HepG2 (cell line): ENCODE measurements around the gene ANKDD1A. TPM values are rescaled to one million over a fixed set of nuclear protein-coding genes. Genes with fewer than 3 reads are reported as not detected.

ENCODE experiments used
- ATRX ChIP-seq: sonication (generic); formaldehyde crosslinking; IDR thresholded peaks from 2 replicates; pipeline ENCODE4 v1.4.0; 2020; ENCODE audit warnings: missing genetic modification reagents, borderline replicate concordance
- ELF3 ChIP-seq: IDR thresholded peaks from 2 replicates; pipeline ENCODE4 v1.6.1; 2016; ENCODE audit warnings: missing genetic modification reagents, missing compliant biosample characterization
- FOXA3 ChIP-seq: IDR thresholded peaks from 2 replicates; pipeline ENCODE4 v1.6.1; 2016; ENCODE audit warnings: missing genetic modification reagents, missing compliant biosample characterization
- GABPB1 ChIP-seq: IDR thresholded peaks from 2 replicates; pipeline ENCODE4 v1.6.1; 2016; ENCODE audit warnings: mild to moderate bottlenecking, missing genetic modification reagents, moderate library complexity, missing compliant biosample characterization
- HHEX ChIP-seq: IDR thresholded peaks from 2 replicates; pipeline ENCODE4 v1.6.1; 2016; ENCODE audit warnings: control low read depth
- MIER3 ChIP-seq: IDR thresholded peaks from 2 replicates; pipeline ENCODE4 v1.6.1; 2016; ENCODE audit warnings: missing compliant biosample characterization, borderline replicate concordance
- SRSF1 ChIP-seq: fragments of 200-400 bp; formaldehyde crosslinking; optimal IDR thresholded peaks from 2 replicates; pipeline ENCODE3; 2017; ENCODE audit warnings: mild to moderate bottlenecking, low read depth, low read length, moderate library complexity
- ZBTB10 ChIP-seq: sonication (generic); formaldehyde crosslinking; IDR thresholded peaks from 2 replicates; pipeline ENCODE4 v1.4.0; 2020; ENCODE audit warnings: missing genetic modification reagents, borderline replicate concordance
- ZNF205 ChIP-seq: IDR thresholded peaks from 2 replicates; pipeline ENCODE4 v1.6.1; 2018; ENCODE audit warnings: missing biosample characterization, missing genetic modification reagents
- ZNF263 ChIP-seq: sonication (generic); formaldehyde crosslinking; IDR thresholded peaks from 2 replicates; pipeline ENCODE4 v1.4.0; 2020; ENCODE audit warnings: missing genetic modification reagents
- ZNF430 ChIP-seq: sonication (generic); formaldehyde crosslinking; IDR thresholded peaks from 2 replicates; pipeline ENCODE4 v1.9.0; 2021; ENCODE audit warnings: mild to moderate bottlenecking, missing genetic modification reagents
- ZNF549 ChIP-seq: sonication (generic); formaldehyde crosslinking; IDR thresholded peaks from 2 replicates; pipeline ENCODE4 v1.5.0; 2020; ENCODE audit warnings: missing genetic modification reagents
- ZUFSP ChIP-seq: sonication (generic); formaldehyde crosslinking; IDR thresholded peaks from 2 replicates; pipeline ENCODE4 v1.9.0; 2021; ENCODE audit warnings: missing genetic modification reagents, mild to moderate bottlenecking, borderline replicate concordance
- ZXDC ChIP-seq: sonication (generic); formaldehyde crosslinking; IDR thresholded peaks from 2 replicates; pipeline ENCODE4 v1.5.0; 2020; ENCODE audit warnings: mild to moderate bottlenecking, missing genetic modification reagents
- polyA plus RNA-seq, 8 experiments: library from polyadenylated mRNA; depleted of rRNA in 3 of 8; stranded (reverse) in 7 of 8; unstranded in 1 of 8; fragments of >200 nt; fragmentation: Illumina TruSeq in 4 of 8; extraction: Trizol in 4 of 8; gene quantifications; 2 replicates each; pipeline versions ENCODE4 v1.2.1 to v1.2.3, GENCODE V29; 2011 to 2016; ENCODE audit warnings: low read depth in 4 of 8, missing spikeins in 1 of 8, mixed read lengths in 1 of 8; ENCODE audit not compliant: insufficient read depth in 1 of 8
- total RNA-seq, 5 experiments: library from RNA; depleted of rRNA; stranded (reverse); fragments of >200 nt; fragmentation: Illumina TruSeq; extraction: Trizol; gene quantifications; 2 replicates each; pipeline ENCODE4 v1.2.3, GENCODE V29; 2016; ENCODE audit warnings: low read depth in 1 of 5
- TF ChIP-seq, protein P1 (sequence below), 2 experiments: sonication (generic) in 1 of 2; formaldehyde crosslinking in 1 of 2; IDR thresholded peaks; 2 replicates each; pipeline versions ENCODE4 v1.4.0 to v1.6.1; 2018 to 2020; ENCODE audit warnings: missing genetic modification reagents in 2 of 2, borderline replicate concordance in 1 of 2, low read depth in 1 of 2, mild to moderate bottlenecking in 1 of 2, missing biosample characterization in 1 of 2
- TF ChIP-seq, protein P2 (sequence below): sonication (generic); formaldehyde crosslinking; IDR thresholded peaks from 2 replicates; pipeline ENCODE4 v1.5.0; 2020; ENCODE audit warnings: mild to moderate bottlenecking, missing genetic modification reagents, borderline replicate concordance

Gene ANKDD1A
- total and polyA plus RNA-seq, 2 of the 13 experiments (the other 11 are each of a cell fraction or from before 2014, with no cell fraction given): 0.11 to 0.48 TPM

DNA sequence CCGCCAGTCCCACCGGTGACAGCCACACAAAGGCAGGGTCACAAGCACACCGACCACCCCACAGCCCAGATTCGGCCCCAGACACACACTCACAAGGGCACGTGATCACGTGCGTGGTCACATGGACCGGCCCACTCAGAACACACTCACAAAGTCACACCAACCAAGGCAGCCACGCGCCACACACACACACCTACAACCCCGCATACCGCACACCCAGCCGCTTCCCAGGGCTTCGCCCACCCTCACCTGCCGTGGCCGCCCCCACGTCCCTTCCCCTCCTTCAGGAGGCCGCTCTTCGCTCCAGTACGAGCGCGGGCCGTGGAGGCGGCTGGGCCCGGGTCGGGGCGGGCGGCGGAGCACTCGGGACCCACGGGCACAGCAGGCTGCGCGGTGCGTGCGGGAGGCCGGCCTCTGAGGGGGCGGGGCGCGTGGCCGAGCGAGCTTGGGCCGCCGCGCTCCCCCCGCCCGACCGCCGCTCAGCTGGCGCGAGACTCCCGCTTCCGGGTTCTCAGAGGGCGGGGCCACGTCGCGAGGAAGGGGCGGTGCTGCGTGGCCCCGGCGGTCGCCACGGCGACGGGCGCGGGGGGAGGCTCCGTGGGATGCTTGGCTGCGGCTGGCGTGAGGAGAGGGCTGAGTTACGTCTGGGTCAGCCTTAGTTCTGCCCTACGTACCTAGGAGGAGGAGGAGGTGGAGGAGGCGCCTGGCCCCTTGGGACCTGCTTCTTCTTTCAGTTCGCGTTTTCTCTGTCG, 77.9 kb downstream of the ANKDD1A start, which contains the start of gene SPG21 (continued):
- TF ChIP-seq ZNF549 (CRISPR knock-in tag): no peak
- TF ChIP-seq ZXDC: no peak
- TF ChIP-seq HHEX (CRISPR knock-in tag): no peak
- peak; percentile 17; the same call in 1 of the 2 replicates for TF ChIP-seq FOXA3 (CRISPR knock-in tag)
- peak; percentile 91 for TF ChIP-seq ELF3
- peak; percentile 87 for TF ChIP-seq GABPB1 (CRISPR knock-in tag)
- TF ChIP-seq SRSF1: no peak
- no peak for TF ChIP-seq ZBTB10 (CRISPR knock-in tag)
- no peak for TF ChIP-seq ATRX (CRISPR knock-in tag)
- peak; percentile 10; the same call in 1 of the 2 replicates for TF ChIP-seq MIER3 (CRISPR knock-in tag)
- TF ChIP-seq, protein P1, sequence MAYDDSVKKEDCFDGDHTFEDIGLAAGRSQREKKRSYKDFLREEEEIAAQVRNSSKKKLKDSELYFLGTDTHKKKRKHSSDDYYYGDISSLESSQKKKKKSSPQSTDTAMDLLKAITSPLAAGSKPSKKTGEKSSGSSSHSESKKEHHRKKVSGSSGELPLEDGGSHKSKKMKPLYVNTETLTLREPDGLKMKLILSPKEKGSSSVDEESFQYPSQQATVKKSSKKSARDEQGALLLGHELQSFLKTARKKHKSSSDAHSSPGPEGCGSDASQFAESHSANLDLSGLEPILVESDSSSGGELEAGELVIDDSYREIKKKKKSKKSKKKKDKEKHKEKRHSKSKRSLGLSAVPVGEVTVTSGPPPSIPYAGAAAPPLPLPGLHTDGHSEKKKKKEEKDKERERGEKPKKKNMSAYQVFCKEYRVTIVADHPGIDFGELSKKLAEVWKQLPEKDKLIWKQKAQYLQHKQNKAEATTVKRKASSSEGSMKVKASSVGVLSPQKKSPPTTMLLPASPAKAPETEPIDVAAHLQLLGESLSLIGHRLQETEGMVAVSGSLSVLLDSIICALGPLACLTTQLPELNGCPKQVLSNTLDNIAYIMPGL (CRISPR knock-in tag; IDR thresholded peaks at IDR 0.05; ENCODE audit: borderline replicate concordance in 1 of 2, low read depth in 1 of 2): peak; percentile 31 to 74; a peak in 2 of 4 replicates
- no peak for TF ChIP-seq ZUFSP (CRISPR knock-in tag)
- TF ChIP-seq ZNF263: peak; percentile 24; the same call in 1 of the 2 replicates
- peak; percentile 64; the same call in 1 of the 2 replicates for TF ChIP-seq ZNF430 (CRISPR knock-in tag)
- no peak for TF ChIP-seq ZNF205
- TF ChIP-seq, protein P2, sequence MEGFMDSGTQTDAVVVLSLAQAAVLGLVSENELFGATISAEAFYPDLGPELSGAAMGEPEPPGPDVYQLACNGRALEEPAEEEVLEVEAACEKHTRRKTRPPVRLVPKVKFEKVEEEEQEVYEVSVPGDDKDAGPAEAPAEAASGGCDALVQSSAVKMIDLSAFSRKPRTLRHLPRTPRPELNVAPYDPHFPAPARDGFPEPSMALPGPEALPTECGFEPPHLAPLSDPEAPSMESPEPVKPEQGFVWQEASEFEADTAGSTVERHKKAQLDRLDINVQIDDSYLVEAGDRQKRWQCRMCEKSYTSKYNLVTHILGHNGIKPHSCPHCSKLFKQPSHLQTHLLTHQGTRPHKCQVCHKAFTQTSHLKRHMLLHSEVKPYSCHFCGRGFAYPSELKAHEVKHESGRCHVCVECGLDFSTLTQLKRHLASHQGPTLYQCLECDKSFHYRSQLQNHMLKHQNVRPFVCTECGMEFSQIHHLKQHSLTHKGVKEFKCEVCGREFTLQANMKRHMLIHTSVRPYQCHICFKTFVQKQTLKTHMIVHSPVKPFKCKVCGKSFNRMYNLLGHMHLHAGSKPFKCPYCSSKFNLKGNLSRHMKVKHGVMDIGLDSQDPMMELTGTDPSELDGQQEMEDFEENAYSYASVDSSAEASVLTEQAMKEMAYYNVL (CRISPR knock-in tag): peak; percentile 57; the same call in 1 of the 2 replicates
